ENCODE results near the gene IKBKE. TPM values are rescaled to one million over a fixed set of nuclear protein-coding genes. Genes with fewer than 3 reads are reported as not detected.
A peak's percentile ranks its signal among the peaks of the same experiment; 100 is the strongest.

The IKBKE gene
- total and polyA plus RNA-seq, 2 of the 8 experiments (the other 6 are each of a cell fraction or from before 2014, with no cell fraction given), result 8.6 to 12.0 TPM

GRCh38 chr1:206508130-206508889 is 38.0 kb downstream of the IKBKE start:
- H3K4me3 ChIP-seq (ENCODE audit: extremely low read depth in 1 of 4, insufficient read depth in 2 of 4, low read depth in 3 of 4, low read length in 4 of 4), result peak overlapping the region; percentile 36 to 71 (median 48)
- peaks cover 0 to 5% of the 10 kb centered on the region in 2 experiments for H4K20me1 ChIP-seq (replicated peaks in 1 of 2; ENCODE audit: control insufficient read depth in 1 of 2, insufficient read depth in 2 of 2, low read length in 2 of 2)
- no peak overlapping the region for H2AFZ ChIP-seq (ENCODE audit: low read length)
- no peak overlapping the region for H3K9ac ChIP-seq (replicated peaks in 1 of 4; ENCODE audit: extremely low read depth in 1 of 4, low read depth in 3 of 4, low read length in 3 of 4)
- 0 out of 2 replicates have a peak overlapping the region, but pooled peaks have one; percentile 50 for H2BK12ac ChIP-seq (ENCODE audit: low read depth, low read length)
- H3K4me1 ChIP-seq (replicated peaks in 1 of 4; ENCODE audit: control insufficient read depth in 3 of 4, insufficient read depth in 4 of 4, low read length in 3 of 4), result peaks cover 3 to 18% (median 8%) of the 10 kb centered on the region in 4 experiments; a peak in 6 of 7 replicates
- H3K23ac ChIP-seq (ENCODE audit: insufficient read length), result no peak overlapping the region
- no peak overlapping the region for H3K4ac ChIP-seq (replicated peaks; ENCODE audit: insufficient read length, low read depth, low read length)
- no peak for DNase-seq (ENCODE audit: low read depth in 1 of 2, low spot score in 2 of 2)
- no peak overlapping the region for H3K27ac ChIP-seq (ENCODE audit: low read depth, low read length)
- CTCF ChIA-PET (ENCODE audit: partially characterized antibody), result interaction anchor here (1.9 to 10.9 kb wide), 2 partner anchors 10 to 18 kb away, joined by 8 to 123 read pairs; no protein-coding TSS in a partner anchor
- no peak overlapping the region for H4K8ac ChIP-seq (ENCODE audit: extremely low read depth, insufficient read depth, low read length)
- no peak overlapping the region for H2AK5ac ChIP-seq (ENCODE audit: low read depth, low read length)
- TF ChIP-seq EZH2 (IDR thresholded peaks at IDR 0.05; ENCODE audit: low read depth, low read length, severe bottlenecking), result peak; percentile 5
- TF ChIP-seq KDM4A (IDR thresholded peaks at IDR 0.05; ENCODE audit: low read depth, low read length, severe bottlenecking), result no peak
- no peak overlapping the region for H4K5ac ChIP-seq (ENCODE audit: insufficient read length, low read depth, low read length)
- no peak overlapping the region for H2BK120ac ChIP-seq (replicated peaks; ENCODE audit: low read depth, low read length)
- POLR2A ChIA-PET (ENCODE audit: partially characterized antibody), result interaction anchor here (0.7 to 3.1 kb wide), 2 partner anchors 10 to 18 kb away, joined by 3 to 17 read pairs; no protein-coding TSS in a partner anchor
- H4K91ac ChIP-seq (replicated peaks; ENCODE audit: insufficient read length, low read length), result no peak overlapping the region
- H3K56ac ChIP-seq (replicated peaks; ENCODE audit: insufficient read length, low read depth, low read length), result no peak overlapping the region
- peaks cover 9% of the 10 kb centered on the region; the same call in 1 of the 2 replicates for H3K23me2 ChIP-seq (ENCODE audit: low read depth, low read length)
- H3K4me2 ChIP-seq (ENCODE audit: insufficient read depth in 1 of 2, low read depth in 2 of 2, low read length in 2 of 2), result peak overlapping the region; percentile 39 to 98
- FAIRE-seq, result no peak
- H2BK5ac ChIP-seq (ENCODE audit: low read depth, low read length), result no peak overlapping the region
- H3K14ac ChIP-seq (ENCODE audit: insufficient read length), result no peak overlapping the region
- H3K79me2 ChIP-seq (ENCODE audit: control insufficient read depth in 1 of 2, insufficient read depth in 2 of 2, low read length in 2 of 2), result no peaks in the 10 kb centered on the region
- no peak overlapping the region for H2BK20ac ChIP-seq (ENCODE audit: low read length)
- no peak overlapping the region for H2BK15ac ChIP-seq (ENCODE audit: low read length)
- H3K18ac ChIP-seq (ENCODE audit: extremely low read depth, low read length), result no peak overlapping the region
- no peaks in the 10 kb centered on the region for H3K79me1 ChIP-seq (ENCODE audit: low read depth, low read length)
- no peaks in the 10 kb centered on the region for H3K36me3 ChIP-seq (ENCODE audit: control insufficient read depth in 2 of 4, insufficient read depth in 4 of 4, low read length in 3 of 4)
- H3K27me3 ChIP-seq (replicated peaks in 1 of 4; ENCODE audit: control insufficient read depth in 3 of 4, extremely low read depth in 1 of 4, insufficient read depth in 3 of 4, low read length in 3 of 4), result peaks cover 17 to 49% (median 47%) of the 10 kb centered on the region in 4 experiments
- WGBS, 2 experiments (ENCODE audit: extremely low coverage in 1 of 2, insufficient coverage in 1 of 2, insufficient read length in 1 of 2, insufficient replicate concordance in 2 of 2, low coverage in 1 of 2, low lambda C conversion rate in 2 of 2, missing lambda C conversion rate in 1 of 2), result 60% methylated on average over 12 of the region's 15 CpGs; no CpG with 5 or more reads in 1 of the 2 experiments
- no peaks in the 10 kb centered on the region for H3K9me3 ChIP-seq (ENCODE audit: insufficient read depth in 2 of 2, low read depth in 1 of 2, low read length in 1 of 2)

Data from H1 (cell line).